Esophagus squamous epithelium (tissue), 5 donors: ENCODE measurements around the gene HACD4. TPM values are rescaled to one million over a fixed set of nuclear protein-coding genes. Genes with fewer than 3 reads are reported as not detected.

Source experiments
- DNase-seq: peaks from one replicate; lab custom pipeline; 2025; lab: John Stamatoyannopoulos, UW
- H3K27ac ChIP-seq, 4 donors: fragments of 200-600 bp; sonication (generic); one replicate each; pipeline ENCODE4 v1.5.1; 2016 to 2019; ENCODE audit warnings: mild to moderate bottlenecking in 1 of 4
- H3K27me3 ChIP-seq, 4 donors: fragments of 200-600 bp; sonication (generic); 1 replicate in 3 of 4; 2 replicates in 1 of 4; pipeline versions ENCODE4 v1.5.1 to v1.6.0; 2017 to 2021; ENCODE audit warnings: antibody characterized with exemption in 1 of 4
- H3K36me3 ChIP-seq, 3 donors: fragments of 200-600 bp; sonication (generic); one replicate each; pipeline ENCODE4 v1.5.1; 2016 to 2019
- H3K4me1 ChIP-seq, 3 donors: fragments of 200-600 bp; sonication (generic); one replicate each; pipeline ENCODE4 v1.5.1; 2017 to 2019
- H3K4me3 ChIP-seq, 4 donors: fragments of 200-600 bp; sonication (generic); 1 replicate in 3 of 4; 2 replicates in 1 of 4; pipeline ENCODE4 v1.5.1; 2016 to 2019; ENCODE audit warnings: mild to moderate bottlenecking in 2 of 4, moderate library complexity in 1 of 4
- H3K9me3 ChIP-seq, 3 donors: fragments of 200-600 bp; sonication (generic); one replicate each; pipeline ENCODE4 v1.5.1; 2016 to 2019
- POLR2A ChIP-seq, 4 donors: fragments of 450-650 bp; IDR thresholded peaks; one replicate each; pipeline ENCODE4 v1.6.1; 2017; ENCODE audit warnings: antibody characterized with exemption in 4 of 4, mild to moderate bottlenecking in 4 of 4, moderate library complexity in 3 of 4
- WGBS, 2 donors: methylation state at CpG; one replicate each; pipeline ENCODE4 v1.1.5; 2018; 5-methylcytosine and 5-hydroxymethylcytosine counted together
- intact Hi-C: fragments of 100-400 bp; cut with DNase I; formaldehyde crosslinking; loops from one replicate; pipeline ENCODE4 v1.15.0; 2022
- total RNA-seq, 4 donors: library from RNA; depleted of rRNA; stranded (reverse); fragments of >200 nt; gene quantifications; one replicate each; pipeline ENCODE4 v1.1.0, GENCODE V29; 2016
- TF ChIP-seq, protein P1 (sequence below), 6 experiments: fragments of 450-650 bp in 4 of 6; fragments of 200-600 bp in 2 of 6; sonication (generic) in 2 of 6; IDR thresholded peaks; one replicate each; pipeline ENCODE4 v1.5.1; 2016 to 2019; ENCODE audit warnings: antibody characterized with exemption in 6 of 6, mild to moderate bottlenecking in 4 of 6, moderate library complexity in 4 of 6
- donor health status: DM: yes; HTN: yes; CAD: no.

Gene HACD4, protein sequence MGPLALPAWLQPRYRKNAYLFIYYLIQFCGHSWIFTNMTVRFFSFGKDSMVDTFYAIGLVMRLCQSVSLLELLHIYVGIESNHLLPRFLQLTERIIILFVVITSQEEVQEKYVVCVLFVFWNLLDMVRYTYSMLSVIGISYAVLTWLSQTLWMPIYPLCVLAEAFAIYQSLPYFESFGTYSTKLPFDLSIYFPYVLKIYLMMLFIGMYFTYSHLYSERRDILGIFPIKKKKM
- total RNA-seq = 1 to 10 TPM in 3 of 4 donors, under 1 TPM in 1; 0.97 to 3.8 (median 2.5) TPM

DNA sequence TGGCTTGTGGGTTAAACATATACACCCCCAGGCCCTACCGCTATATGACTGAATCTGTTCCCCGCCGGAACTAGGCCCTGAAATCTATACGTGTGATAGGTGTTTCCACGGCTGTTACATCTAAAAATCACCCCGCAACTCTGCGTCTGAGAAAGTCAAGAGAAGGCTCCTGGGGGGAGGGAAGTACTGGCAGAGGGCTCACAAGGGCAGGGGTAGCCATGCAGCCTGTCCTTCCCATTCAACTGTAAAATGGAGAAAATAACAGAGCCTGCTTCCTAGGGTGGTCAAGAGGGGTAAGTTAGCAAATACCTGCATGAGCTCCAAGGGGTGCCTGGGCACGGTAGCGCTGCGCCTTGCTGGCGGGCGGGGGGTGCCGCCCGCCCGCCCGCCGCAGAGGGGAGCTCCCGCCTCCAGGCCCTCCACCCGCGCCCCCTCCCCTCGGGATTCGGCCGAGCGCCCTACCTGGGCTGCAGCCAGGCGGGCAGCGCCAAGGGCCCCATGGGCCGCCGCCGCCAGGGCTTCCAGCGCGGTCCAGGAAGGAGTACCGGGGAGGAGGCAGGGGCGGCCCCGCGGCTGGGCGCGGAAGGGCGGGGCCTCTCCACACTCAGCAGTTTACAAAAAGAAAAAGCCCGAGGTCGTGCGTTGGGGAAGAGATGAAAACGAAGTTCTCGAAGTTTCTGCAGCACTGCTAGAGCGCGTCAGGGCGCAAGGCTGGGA, at the start of gene HACD4:
Gene HACD4, minus strand, starts transcription at position 550 of the 717 bp plus-strand sequence. Its CDS starts 50 bp downstream, at position 500.
- 0 to 4% methylated on average over 17 to 23 of the region's 46 CpGs for WGBS, 2 donors
- H3K4me3 ChIP-seq = peak within 1 kb of the TSS; percentile 46 to 74 (median 61)
- intact Hi-C loops = no loop called here
- peak; percentile 8 for DNase-seq
- H3K27ac ChIP-seq = peak within 1 kb of the TSS; percentile 49 to 89 (median 80)
- no peaks in the 10 kb centered on the region for H3K36me3 ChIP-seq
- H3K9me3 ChIP-seq = no peaks in the 10 kb centered on the region
- H3K4me1 ChIP-seq = peaks cover 7 to 28% (median 7%) of the 10 kb centered on the region in 3 donors
- no peaks in the 10 kb centered on the region for H3K27me3 ChIP-seq
- TF ChIP-seq, protein P1, sequence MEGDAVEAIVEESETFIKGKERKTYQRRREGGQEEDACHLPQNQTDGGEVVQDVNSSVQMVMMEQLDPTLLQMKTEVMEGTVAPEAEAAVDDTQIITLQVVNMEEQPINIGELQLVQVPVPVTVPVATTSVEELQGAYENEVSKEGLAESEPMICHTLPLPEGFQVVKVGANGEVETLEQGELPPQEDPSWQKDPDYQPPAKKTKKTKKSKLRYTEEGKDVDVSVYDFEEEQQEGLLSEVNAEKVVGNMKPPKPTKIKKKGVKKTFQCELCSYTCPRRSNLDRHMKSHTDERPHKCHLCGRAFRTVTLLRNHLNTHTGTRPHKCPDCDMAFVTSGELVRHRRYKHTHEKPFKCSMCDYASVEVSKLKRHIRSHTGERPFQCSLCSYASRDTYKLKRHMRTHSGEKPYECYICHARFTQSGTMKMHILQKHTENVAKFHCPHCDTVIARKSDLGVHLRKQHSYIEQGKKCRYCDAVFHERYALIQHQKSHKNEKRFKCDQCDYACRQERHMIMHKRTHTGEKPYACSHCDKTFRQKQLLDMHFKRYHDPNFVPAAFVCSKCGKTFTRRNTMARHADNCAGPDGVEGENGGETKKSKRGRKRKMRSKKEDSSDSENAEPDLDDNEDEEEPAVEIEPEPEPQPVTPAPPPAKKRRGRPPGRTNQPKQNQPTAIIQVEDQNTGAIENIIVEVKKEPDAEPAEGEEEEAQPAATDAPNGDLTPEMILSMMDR (IDR thresholded peaks at IDR 0.05) = no peak
- TF ChIP-seq POLR2A (IDR thresholded peaks at IDR 0.05) = no peak

DNA sequence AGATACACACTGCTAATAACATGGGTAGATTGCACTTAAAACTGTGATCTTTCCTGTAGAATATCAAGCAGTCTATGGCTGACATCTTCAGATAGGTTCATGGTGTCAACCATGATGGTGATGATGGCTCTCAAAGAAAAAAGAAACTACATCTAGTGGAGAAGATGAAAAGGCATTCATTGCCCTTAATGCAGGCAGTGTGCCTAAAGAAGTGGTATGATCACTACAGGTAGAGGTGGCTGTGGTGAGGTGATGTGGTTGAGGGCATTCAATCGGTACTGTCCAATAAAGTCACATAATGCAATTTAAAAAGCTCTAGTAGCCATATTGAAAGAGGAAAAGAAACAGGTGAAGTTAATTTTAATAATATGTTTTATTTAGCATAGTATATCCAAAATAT, 49.4 kb upstream of the HACD4 start:
- H3K9me3 ChIP-seq = no peaks in the 10 kb centered on the region
- H3K36me3 ChIP-seq = no peaks in the 10 kb centered on the region
- no peak for DNase-seq
- intact Hi-C loops = loop anchor here (10.0 kb wide), 1 partner anchor 106 kb away; no protein-coding TSS in a partner anchor
- H3K4me3 ChIP-seq = no peak overlapping the region
- H3K27me3 ChIP-seq = no peaks in the 10 kb centered on the region
- WGBS, 2 donors = 96 to 100% methylated on average over 1 of the region's 1 CpG
- H3K4me1 ChIP-seq = no peaks in the 10 kb centered on the region
- no peak for TF ChIP-seq POLR2A (IDR thresholded peaks at IDR 0.05)
- H3K27ac ChIP-seq = no peak overlapping the region

DNA sequence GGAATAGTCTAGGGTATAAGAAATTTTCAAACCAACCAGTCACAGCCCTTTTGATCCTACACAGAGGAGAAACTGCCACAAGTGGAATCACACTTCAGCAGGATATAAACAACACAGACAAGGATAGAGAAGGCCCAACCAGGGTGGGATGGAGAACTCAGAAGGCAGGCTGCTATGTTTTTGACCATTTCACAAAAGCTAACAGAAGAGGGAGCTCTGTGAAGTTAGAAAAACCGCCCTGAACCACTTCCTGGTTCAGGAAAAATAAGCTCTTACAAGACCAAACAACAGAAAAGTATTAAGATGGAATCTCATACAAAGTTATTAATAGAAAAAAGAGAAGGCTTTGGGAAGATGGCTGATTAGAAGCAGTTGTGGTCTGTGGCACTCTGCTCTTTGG, 47.3 kb upstream of the HACD4 start:
- Histone ChIP-seq H3K36me3 (no peaks in the 10 kb centered on the region), H3K9me3 (no peaks in the 10 kb centered on the region), H3K4me3 (no peak overlapping the region), H3K27me3 (no peaks in the 10 kb centered on the region), H3K4me1 (no peaks in the 10 kb centered on the region), H3K27ac (no peak overlapping the region)
- WGBS, 2 donors = 58 to 69% methylated on average over 1 of the region's 1 CpG
- TF ChIP-seq, protein P1 (IDR thresholded peaks at IDR 0.05) = no peak
- TF ChIP-seq POLR2A (IDR thresholded peaks at IDR 0.05) = no peak
- no peak for DNase-seq
- intact Hi-C loops = no loop called here

DNA sequence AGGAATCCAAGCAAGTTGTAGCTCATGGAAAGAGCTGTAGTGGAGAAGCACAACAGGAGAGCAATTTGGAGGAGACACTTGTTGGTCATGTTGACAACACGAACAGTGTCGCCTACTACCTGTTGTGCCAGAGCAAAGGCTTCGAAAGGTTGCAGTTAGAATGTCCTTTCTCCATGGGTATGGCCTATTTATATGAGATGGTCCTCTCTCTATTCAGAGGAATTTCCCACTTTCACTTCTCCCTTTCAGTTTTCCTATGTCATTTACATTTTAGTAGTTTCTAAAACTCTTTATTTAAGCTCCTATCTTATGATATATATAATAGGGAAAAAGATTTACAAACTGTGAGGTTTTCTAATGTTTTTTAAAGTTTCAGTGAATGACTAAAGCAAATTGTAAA, 46.3 kb upstream of the HACD4 start, which contains the start of gene IFNB1:
Gene IFNB1, minus strand, starts transcription at position 162 of the 400 bp plus-strand sequence. Its CDS starts 73 bp downstream, at position 89.
- no peak for DNase-seq
- H3K4me1 ChIP-seq = no peaks in the 10 kb centered on the region
- H3K27ac ChIP-seq = no peak within 1 kb of the TSS
- no peak for TF ChIP-seq POLR2A (IDR thresholded peaks at IDR 0.05)
- TF ChIP-seq, protein P1 (IDR thresholded peaks at IDR 0.05) = no peak
- no peak within 1 kb of the TSS for H3K4me3 ChIP-seq
- no peaks in the 10 kb centered on the region for H3K9me3 ChIP-seq
- no peaks in the 10 kb centered on the region for H3K27me3 ChIP-seq
- WGBS, 2 donors = 82 to 93% methylated on average over 3 of the region's 3 CpGs
- no peaks in the 10 kb centered on the region for H3K36me3 ChIP-seq
- intact Hi-C loops = no loop called here

DNA sequence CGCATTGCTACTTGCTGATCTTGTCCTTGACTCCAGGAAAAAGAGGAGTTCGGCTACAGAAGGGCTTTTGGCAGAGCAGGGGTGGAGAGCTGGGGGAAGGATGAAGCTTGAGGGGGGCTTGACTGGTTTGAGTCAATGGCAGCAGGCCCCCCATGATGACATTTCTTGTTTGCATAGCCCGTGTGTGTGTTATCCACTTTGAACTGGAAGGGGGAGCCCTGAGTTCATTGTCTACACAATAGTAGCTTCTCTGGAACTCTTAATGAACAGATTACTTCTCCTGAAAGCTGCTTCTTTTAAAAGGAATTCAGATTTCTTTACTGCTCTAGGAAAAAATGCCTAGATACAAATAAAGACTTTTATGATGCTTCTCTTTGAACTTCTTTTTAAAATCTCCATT, 44.0 kb upstream of the HACD4 start:
- Histone ChIP-seq H3K4me1 (peaks cover 0 to 2% (median under 1%) of the 10 kb centered on the region in 3 donors), H3K36me3 (no peaks in the 10 kb centered on the region), H3K27ac (no peak overlapping the region), H3K4me3 (no peak overlapping the region), H3K27me3 (no peaks in the 10 kb centered on the region), H3K9me3 (no peaks in the 10 kb centered on the region)
- no peak for TF ChIP-seq POLR2A (IDR thresholded peaks at IDR 0.05)
- TF ChIP-seq, protein P1 (IDR thresholded peaks at IDR 0.05) = no peak
- 70 to 75% methylated on average over 3 of the region's 3 CpGs for WGBS, 2 donors
- intact Hi-C loops = no loop called here
- DNase-seq = no peak
